Measurements from ENCODE around the gene OSMR. TPM values are rescaled to one million over a fixed set of nuclear protein-coding genes. Genes with fewer than 3 reads are reported as not detected.

OSMR gene
- total RNA-seq, 4 donors from 2014 or later: 33.2 to 69.7 (median 43.9) TPM

DNA sequence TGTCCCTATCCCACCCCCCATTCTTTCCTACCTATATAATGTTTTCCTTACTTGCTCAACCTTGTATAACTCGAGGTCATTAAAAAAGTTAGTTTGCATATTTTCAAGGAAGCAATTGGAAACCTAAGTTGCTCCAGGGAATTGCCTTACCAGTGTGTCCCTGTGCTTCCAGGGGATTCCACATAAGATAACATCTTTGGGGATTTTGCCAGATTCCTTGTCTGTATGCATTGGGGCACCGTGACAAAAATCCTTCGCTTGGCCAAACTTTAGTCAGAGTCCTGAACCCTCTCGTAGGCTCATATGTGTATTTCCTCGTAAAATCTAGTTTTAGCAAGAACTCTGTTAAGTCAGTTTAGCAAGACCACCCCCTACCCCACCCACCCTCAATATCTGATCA, 14.7 kb upstream of the OSMR start:
- no peak for DNase-seq (ENCODE audit: extremely low spot score)
- H3K36me3 ChIP-seq: peaks cover 0 to 11% (median 0%) of the 10 kb centered on the region in 4 donors
- no peak for TF ChIP-seq POLR2AphosphoS5 (IDR thresholded peaks at IDR 0.05)
- TF ChIP-seq POLR2A (IDR thresholded peaks at IDR 0.05; ENCODE audit: low read depth): no peak
- TF ChIP-seq, protein P1, sequence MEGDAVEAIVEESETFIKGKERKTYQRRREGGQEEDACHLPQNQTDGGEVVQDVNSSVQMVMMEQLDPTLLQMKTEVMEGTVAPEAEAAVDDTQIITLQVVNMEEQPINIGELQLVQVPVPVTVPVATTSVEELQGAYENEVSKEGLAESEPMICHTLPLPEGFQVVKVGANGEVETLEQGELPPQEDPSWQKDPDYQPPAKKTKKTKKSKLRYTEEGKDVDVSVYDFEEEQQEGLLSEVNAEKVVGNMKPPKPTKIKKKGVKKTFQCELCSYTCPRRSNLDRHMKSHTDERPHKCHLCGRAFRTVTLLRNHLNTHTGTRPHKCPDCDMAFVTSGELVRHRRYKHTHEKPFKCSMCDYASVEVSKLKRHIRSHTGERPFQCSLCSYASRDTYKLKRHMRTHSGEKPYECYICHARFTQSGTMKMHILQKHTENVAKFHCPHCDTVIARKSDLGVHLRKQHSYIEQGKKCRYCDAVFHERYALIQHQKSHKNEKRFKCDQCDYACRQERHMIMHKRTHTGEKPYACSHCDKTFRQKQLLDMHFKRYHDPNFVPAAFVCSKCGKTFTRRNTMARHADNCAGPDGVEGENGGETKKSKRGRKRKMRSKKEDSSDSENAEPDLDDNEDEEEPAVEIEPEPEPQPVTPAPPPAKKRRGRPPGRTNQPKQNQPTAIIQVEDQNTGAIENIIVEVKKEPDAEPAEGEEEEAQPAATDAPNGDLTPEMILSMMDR (IDR thresholded peaks at IDR 0.05): no peak
- TF ChIP-seq EP300 (IDR thresholded peaks at IDR 0.05): no peak
- no peaks in the 10 kb centered on the region for H3K9me3 ChIP-seq
- H3K27me3 ChIP-seq: no peaks in the 10 kb centered on the region
- H3K4me1 ChIP-seq: peaks cover 0 to 8% (median 7%) of the 10 kb centered on the region in 4 donors
- no peak overlapping the region for H3K4me3 ChIP-seq
- WGBS: 80% methylated on average over 5 of the region's 5 CpGs
- no peak overlapping the region for H3K27ac ChIP-seq (replicated peaks in 1 of 4)
- intact Hi-C loops (cut with DNase I): loop anchor here (5.0 kb wide), 1 partner anchor 91 kb away; no protein-coding TSS in a partner anchor

DNA sequence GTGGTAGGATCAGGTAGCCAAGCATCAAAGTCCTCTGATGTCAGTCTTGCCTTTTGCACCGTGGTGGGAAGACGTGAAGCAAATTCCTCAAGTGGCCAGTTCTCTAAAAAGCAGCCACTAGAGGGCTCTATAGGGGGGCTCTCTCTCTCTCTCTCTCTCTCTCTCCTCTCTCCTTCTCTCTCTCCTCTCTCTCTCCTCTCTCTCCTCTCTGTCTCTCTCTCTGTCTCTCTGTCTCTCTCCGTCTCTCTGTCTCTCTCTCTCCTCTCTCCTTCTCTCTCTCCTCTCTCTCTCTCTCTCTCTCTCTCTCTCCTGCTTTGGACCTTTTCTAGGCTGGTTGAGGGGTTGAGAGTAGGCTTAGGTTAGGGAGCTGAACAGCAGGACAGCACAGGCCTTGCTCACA, 13.9 kb upstream of the OSMR start:
- H3K4me3 ChIP-seq: no peak overlapping the region
- DNase-seq (ENCODE audit: extremely low spot score): no peak
- H3K4me1 ChIP-seq: peaks cover 0 to 12% (median 7%) of the 10 kb centered on the region in 4 donors
- 35% methylated on average over 3 of the region's 3 CpGs for WGBS
- H3K36me3 ChIP-seq: peaks cover 0 to 11% (median 0%) of the 10 kb centered on the region in 4 donors
- no peak overlapping the region for H3K27ac ChIP-seq (replicated peaks in 1 of 4)
- TF ChIP-seq, protein P1 (IDR thresholded peaks at IDR 0.05): peak in 2 of 3 experiments; percentile 58 to 69
- no peak for TF ChIP-seq POLR2A (IDR thresholded peaks at IDR 0.05; ENCODE audit: low read depth)
- intact Hi-C loops (cut with DNase I): loop anchor here (5.0 kb wide), 1 partner anchor 90 kb away; no protein-coding TSS in a partner anchor
- H3K27me3 ChIP-seq: no peaks in the 10 kb centered on the region
- no peaks in the 10 kb centered on the region for H3K9me3 ChIP-seq

DNA sequence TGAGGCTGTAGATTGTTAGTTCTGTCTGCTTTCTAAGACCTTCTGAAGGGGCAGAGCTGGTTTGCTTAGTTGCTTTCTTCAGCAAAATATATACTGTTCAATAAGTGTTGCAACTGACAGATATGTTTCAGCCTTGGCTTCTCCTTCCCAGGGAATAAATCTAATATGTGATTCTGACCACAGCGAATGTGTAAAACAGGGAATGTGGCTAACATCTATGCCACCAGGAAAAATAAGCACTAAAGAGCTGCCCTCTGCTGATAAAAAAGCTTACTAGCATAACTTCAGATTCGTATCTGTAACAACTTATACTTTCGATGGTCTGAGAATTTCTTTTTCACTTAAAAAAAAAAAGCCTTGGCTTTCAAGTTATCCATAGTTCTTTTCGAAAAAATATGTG, 13.0 kb upstream of the OSMR start:
- Histone ChIP-seq H3K4me1 (peaks cover 0 to 12% (median 8%) of the 10 kb centered on the region in 4 donors), H3K9me3 (no peaks in the 10 kb centered on the region), H3K27me3 (no peaks in the 10 kb centered on the region), H3K27ac (replicated peaks in 1 of 4) (no peak overlapping the region), H3K4me3 (no peak overlapping the region), H3K36me3 (peaks cover 0 to 2% (median 0%) of the 10 kb centered on the region in 4 donors)
- TF ChIP-seq EP300 (IDR thresholded peaks at IDR 0.05) (no peak), POLR2A (IDR thresholded peaks at IDR 0.05; ENCODE audit: low read depth) (no peak), POLR2AphosphoS5 (IDR thresholded peaks at IDR 0.05) (no peak)
- TF ChIP-seq, protein P1 (IDR thresholded peaks at IDR 0.05): no peak
- intact Hi-C loops (cut with DNase I): loop anchor here (5.0 kb wide), 1 partner anchor 89 kb away; no protein-coding TSS in a partner anchor
- 88% methylated on average over 4 of the region's 4 CpGs for WGBS
- no peak for DNase-seq (ENCODE audit: extremely low spot score)

DNA sequence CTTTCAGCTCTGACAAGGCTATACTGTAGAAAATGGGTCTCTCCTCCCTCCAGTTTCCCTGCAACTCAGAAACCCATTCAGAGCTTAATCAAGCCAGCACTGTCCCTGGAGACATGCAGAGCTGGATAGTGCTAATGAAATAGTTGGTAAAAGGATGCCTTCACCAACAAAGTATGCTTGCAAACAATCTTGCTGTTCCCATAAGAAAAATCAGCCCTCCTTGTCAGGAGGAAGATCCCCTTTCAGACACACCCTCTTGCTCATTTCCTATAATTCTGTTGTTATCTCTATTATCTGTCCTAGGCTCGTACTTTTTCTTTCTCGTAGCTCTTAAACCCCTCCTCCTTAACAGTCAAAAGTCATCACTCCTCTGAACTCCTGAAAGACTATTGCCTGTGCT, 9.9 kb upstream of the OSMR start:
- WGBS: 48% methylated on average over 2 of the region's 2 CpGs
- Histone ChIP-seq H3K27me3 (no peaks in the 10 kb centered on the region), H3K27ac (replicated peaks in 1 of 4) (peak overlapping the region in 1 of 4 donors; percentile 40), H3K36me3 (no peaks in the 10 kb centered on the region), H3K4me3 (no peak overlapping the region), H3K4me1 (peaks cover 0 to 15% (median 9%) of the 10 kb centered on the region in 4 donors), H3K9me3 (no peaks in the 10 kb centered on the region)
- TF ChIP-seq, protein P1 (IDR thresholded peaks at IDR 0.05): no peak
- TF ChIP-seq EP300 (IDR thresholded peaks at IDR 0.05): no peak
- TF ChIP-seq POLR2AphosphoS5 (IDR thresholded peaks at IDR 0.05): no peak
- no peak for TF ChIP-seq POLR2A (IDR thresholded peaks at IDR 0.05; ENCODE audit: low read depth)
- DNase-seq (ENCODE audit: extremely low spot score): no peak
- intact Hi-C loops (cut with DNase I): no loop called here

DNA sequence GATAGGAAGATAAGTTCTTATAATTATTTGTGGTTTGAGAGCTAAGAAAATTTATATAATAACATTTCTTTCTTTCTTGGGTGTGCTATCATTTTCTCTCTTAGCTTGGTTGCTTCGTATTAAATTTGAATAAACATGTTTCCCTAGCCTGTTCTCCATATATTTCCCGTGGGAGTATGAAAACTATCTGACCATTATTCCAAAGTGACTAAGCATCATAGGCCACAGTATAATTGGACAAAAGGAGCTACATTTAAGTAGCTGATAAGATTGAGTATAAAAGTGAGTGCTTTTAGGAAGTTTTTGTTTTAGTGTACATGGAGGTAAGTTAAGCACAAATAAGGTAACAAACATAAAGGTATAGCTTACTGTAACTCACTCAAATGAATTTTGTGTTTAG, 8.4 kb upstream of the OSMR start:
- no peaks in the 10 kb centered on the region for H3K27me3 ChIP-seq
- no peaks in the 10 kb centered on the region for H3K36me3 ChIP-seq
- TF ChIP-seq POLR2AphosphoS5 (IDR thresholded peaks at IDR 0.05) (no peak), EP300 (IDR thresholded peaks at IDR 0.05) (no peak), POLR2A (IDR thresholded peaks at IDR 0.05; ENCODE audit: low read depth) (no peak)
- TF ChIP-seq, protein P1 (IDR thresholded peaks at IDR 0.05): no peak
- no peak for DNase-seq (ENCODE audit: extremely low spot score)
- intact Hi-C loops (cut with DNase I): no loop called here
- no peak overlapping the region for H3K4me3 ChIP-seq
- no peak overlapping the region for H3K27ac ChIP-seq (replicated peaks in 1 of 4)
- H3K4me1 ChIP-seq: peaks cover 0 to 15% (median 6%) of the 10 kb centered on the region in 4 donors
- WGBS: 63% methylated on average over 2 of the region's 2 CpGs
- H3K9me3 ChIP-seq: no peaks in the 10 kb centered on the region
